NCI-H2227 treated with DMSO at 0.1 percent for 48 hours (cell line): Measurements from ENCODE around the gene PVR.
A peak's percentile ranks its signal among the peaks of the same experiment; 100 is the strongest.
"Not testable (repeated sequence)": the region's sequence is repeated elsewhere in the genome, so short reads cannot be mapped to it uniquely, and the experiment has no call there.

Experiments used
- DNase-seq: peaks from one replicate; lab custom pipeline; 2025; lab: John Stamatoyannopoulos, UW

The PVR gene, protein sequence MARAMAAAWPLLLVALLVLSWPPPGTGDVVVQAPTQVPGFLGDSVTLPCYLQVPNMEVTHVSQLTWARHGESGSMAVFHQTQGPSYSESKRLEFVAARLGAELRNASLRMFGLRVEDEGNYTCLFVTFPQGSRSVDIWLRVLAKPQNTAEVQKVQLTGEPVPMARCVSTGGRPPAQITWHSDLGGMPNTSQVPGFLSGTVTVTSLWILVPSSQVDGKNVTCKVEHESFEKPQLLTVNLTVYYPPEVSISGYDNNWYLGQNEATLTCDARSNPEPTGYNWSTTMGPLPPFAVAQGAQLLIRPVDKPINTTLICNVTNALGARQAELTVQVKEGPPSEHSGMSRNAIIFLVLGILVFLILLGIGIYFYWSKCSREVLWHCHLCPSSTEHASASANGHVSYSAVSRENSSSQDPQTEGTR

DNA sequence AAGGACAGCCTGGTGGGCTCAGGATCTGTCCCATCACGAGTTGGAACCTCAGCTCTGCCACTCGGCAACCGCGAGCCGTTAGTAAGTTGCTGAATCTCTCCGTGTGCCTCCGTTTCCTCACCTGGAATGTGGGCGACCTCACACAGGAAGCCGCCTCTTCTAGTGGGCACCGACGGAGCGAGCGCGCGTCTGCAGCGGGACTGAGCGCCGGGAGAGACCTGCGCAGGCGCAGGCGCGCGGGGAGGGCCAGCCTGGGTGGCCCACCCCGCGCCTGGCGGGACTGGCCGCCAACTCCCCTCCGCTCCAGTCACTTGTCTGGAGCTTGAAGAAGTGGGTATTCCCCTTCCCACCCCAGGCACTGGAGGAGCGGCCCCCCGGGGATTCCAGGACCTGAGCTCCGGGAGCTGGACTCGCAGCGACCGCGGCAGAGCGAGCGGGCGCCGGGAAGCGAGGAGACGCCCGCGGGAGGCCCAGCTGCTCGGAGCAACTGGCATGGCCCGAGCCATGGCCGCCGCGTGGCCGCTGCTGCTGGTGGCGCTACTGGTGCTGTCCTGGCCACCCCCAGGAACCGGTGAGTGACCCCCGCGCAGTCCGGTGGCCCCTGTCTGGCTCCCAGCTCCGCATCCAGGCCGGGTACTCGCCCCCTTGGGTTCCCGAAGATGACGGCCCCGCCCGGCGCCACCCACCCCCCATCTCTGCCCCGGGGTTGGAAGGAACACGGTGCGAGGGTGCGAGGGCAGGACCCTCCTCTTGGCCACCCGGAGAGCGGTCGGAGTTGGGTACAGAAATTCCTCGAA, at the start of gene PVR:
Gene PVR (plus strand): TSS at position 306 of the 797 bp plus-strand sequence. CDS start 187 bp downstream, at position 493.
- DNase-seq: peak; percentile 23

DNA sequence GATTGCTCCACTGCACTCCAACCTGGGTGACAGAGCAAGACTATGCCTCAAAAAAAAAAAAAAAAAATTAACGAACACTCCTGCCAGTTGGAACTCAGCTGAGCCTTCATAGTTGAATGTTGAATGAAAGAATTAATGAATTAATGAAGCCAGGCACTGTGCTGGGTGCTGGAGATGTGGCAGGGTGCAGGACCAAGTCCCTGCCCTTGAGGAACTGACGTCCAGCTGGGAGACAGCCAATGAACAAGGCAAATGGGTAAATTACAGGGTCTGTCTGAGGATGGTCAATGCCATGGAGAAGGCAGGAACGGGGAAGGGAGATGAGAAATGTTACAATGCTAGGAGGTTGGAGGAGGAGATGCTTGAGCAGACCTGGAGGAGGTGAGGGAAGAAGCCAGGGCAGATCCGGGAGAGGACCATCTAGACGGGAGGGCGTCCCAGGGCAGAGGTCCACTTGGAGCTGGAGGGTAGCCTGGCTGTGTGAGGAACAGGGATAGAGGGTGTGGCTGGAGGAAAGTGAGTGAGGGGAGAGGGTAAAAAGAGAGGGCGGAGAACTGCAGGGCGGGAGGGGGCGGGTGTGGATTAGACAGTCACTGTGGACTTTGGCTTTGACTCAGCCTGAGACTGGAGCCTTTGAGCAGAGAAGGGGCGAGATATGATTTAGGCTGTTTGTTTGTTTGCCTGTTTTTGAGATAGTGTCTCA, 47.1 kb upstream of the PVR start:
- no peak for DNase-seq

DNA sequence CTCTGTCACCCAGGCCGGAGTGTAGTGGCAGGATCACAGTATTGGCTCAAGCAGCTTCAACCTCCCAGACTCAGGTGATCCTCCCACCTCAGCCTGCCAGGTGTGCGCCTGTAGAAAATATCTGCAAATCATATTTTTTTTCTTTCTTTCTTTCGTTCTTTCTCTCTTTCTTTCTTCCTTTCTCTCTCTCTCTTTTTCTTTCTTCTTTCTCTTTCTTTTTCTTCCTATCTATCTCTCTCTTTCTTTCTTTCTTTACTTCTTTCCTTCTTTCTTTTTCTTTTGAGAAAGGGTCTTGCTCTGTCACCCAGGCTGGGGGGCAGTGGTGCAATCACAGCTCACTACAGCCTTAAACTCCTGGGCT, 46.6 kb upstream of the PVR start:
- DNase-seq: no peak

GRCh38 chr19:44598355-44598754, 45.4 kb upstream of the PVR start:
- DNase-seq: no peak

DNA sequence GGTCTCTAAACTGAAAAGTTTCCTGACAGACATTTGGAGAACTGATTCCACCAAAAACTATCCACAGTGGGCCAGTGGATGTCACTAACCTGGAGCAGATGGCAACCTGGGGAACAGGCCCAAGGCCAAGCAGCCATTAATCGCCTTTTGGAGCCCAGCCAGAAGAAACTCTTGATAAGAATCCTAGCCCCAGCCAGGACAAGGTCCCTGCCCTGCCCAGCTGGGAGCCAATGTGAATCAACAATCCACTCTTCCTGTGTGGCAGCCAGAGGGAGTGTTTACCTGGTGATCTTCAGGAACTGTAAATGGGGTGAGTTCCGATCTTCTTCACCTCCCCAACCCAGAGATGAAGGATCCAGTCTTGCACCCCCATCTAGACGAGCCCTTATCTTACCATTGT, 44.8 kb upstream of the PVR start:
- no peak for DNase-seq

DNA sequence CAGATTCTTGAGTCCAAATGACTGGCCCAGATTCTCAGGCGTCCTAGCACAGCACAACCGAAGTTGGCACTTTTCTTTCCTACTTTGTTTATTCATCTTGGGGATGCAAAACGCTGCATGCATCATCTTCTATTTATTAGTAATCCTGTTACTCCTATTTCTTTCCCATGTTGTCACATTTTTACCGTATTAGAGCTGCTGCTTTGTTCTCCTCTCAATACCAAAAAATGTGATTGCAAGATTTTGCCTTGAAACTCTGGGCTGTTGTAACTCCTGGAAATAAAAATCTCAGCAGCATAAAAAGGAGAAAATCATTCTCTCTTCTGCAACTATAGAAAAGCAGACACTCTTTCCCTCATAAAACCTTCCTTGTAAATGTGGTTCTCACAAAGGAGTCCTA, 43.2 kb upstream of the PVR start:
- no peak for DNase-seq

GRCh38 chr19:44602081-44602480, 41.6 kb upstream of the PVR start:
- DNase-seq: no peak

DNA sequence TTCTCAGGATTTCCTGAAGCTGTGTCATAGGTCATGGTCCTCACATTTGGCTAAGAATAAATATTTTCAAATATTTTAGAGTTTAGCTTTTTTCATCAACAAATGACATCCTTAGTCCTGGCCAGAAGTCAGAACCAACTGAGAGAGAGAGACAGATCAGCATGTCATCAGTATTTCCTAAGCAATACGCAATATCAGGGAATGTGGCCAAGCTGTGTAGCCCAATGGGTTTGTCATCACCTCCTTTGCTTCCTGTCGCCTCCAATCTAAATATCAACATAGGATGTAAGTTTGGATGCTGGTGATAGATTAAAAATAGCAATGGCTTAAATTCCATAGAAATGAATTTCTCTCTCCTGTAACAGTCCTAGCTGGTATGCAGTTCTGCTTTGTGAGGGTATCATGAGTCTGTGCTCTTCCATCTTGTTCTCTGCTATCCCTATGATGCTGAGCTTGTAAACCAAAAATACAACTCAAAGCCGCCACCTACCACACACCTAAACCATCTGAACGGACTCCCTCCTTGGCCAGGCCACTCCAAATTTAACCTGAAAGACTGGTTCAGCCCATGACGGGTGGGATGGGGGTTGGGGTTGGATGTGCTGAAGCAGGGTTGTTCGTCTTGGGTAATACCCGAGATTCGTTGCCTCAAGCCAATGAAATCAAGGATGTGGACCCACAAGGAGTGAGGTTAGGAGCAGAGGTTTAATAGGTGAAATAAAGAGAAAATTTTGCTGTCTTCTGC, 40.3 kb upstream of the PVR start:
- no peak for DNase-seq

GRCh38 chr19:44604241-44604640, 39.5 kb upstream of the PVR start:
- DNase-seq: no peak

DNA sequence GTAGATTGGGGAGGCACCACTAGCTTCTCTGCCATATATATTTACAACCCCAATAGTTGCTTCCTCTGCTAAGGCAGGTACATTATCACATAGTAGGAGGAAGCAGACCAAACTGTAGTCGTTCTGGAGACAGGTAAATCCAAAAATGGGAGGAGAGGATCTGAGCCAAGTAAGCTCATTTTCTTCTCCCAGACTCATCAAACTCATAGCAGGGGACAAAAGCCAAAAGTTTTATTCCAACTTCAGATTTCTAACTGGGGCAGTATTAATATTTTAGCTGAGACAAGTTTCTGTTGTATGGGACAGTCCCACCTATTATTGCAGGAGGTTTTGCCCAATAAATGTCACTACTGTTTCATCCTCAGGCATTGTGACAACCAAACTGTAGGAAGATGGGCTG, 38.2 kb upstream of the PVR start:
- DNase-seq: no peak

DNA sequence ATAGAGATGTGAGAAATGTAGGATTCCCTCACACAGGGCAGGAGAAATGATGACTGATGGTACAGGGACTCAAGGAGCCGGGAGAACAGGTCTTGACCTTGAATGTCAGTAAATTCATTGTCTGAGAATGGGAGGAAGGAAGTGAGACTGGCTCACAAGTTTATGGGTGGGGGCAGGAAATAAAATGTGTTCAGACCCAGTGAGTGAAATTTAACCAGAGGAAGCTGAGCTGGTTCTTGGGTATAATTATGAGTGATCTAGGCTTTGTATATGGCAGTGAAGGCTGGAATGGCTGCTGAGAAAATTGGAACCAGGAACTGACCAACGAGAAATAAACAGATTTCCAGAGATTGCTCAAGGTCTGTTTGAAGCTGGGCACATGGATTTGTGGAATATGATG, 36.7 kb upstream of the PVR start:
- no peak for DNase-seq

DNA sequence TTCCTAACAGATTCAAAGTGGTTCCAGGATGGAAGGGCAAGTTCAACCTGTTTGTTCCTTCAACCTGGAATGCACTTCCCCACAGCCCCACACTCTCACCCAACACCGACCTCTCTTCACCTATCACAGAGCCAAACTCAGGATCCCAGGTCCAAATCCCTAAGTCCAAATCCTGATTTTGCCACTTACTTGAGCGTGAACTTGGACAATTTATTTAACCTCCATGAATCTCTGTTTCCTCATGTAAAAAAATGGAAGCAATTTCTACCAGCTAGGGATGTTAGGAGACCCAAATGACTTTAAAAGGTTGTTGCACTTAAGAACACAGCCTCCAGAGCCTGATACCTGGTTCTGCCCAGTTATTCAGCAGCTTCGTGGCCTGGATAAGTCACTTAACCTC, 35.8 kb upstream of the PVR start:
- no peak for DNase-seq

GRCh38 chr19:44608391-44608821, 35.3 kb upstream of the PVR start:
- DNase-seq: no peak

DNA sequence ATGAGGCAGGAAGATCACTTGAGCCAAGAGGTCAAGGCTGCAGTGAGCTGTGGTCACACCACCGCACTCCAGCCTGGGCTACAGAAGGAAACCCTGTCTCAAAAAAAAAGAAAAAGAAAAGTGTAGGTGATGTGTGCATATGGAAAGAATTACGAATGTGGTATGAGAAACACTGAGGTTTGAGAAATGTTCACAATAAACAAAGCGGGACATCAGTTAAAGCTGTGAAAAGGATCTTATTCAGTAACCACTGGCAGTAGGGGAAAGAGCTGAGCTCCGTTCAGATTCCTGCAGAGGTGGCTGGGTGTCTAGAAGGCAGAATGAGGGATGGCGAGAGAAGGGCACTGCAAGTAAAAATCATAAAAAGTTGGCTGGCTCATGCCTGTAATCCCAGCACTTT, 34.5 kb upstream of the PVR start:
- DNase-seq: no peak

- not testable (repeated sequence) for DNase-seq
These were observed 33.2 kb upstream of the PVR start for GRCh38 chr19:44610497-44610896.

DNA sequence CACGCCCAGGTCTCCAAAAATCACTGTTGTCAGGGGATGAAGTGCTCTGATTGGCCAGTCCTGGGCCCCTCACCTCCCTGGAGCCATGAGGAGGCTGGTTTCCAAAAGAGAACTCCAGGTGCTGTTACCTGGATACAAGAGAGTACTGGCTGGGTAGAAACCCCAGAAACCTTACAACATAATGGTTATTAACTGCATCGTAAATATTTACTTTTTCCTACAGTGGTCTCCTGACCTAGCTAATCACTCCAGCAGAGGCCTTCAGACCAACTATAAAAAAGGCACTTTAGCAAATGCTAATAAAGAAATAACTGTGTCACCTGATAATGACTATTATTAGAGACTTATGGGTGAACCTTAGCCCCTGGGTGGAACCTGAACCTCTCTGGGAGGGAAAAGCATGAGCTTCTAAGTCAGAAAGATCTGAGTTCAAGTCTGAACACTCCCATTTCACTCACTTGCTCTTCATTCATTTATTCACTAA, 31.9 kb upstream of the PVR start:
- DNase-seq: no peak

DNA sequence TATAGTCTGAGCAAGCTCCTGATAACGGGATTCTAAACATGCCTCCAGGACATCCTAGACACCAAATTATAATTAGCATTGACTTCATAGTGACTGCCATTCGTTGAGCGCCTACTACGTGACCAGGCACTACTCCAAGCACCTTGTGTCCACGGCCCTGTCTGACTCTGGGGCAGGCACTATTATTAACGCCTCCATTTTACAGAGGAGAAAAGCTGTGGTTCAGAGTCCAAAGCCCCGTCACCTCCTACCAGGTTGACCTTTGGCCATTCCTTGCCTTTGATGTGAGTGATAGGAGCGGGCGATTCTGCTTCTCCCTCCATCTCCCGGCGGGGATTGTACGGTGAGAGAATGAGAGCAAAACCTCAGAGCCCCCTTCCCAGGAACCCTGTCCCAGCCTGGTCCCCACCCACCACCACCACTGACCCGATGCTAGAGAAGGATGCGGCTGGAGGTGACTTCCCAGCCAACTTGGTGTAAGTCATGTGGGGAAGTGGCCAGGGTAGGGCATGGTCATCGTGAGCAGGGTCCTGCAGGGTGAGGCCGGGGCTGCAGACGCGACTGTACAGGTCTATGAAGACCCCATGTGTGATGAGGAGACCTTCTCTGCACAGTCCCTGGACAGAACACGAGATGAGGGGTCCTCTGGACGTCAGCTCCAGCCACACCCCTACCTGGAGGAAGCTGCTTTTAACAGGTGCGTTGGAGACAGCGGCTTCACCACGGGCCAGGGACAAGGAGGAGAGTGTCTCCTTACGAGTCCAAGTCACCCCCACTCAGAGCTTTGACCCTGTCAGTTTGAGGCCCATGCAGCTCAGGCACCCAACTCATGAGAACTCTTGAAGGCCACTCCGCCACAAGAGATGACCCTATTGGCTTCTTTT, 30.2 kb upstream of the PVR start, which contains the start of gene IGSF23:
Gene IGSF23 (plus strand): TSS at position 269 of the 884 bp plus-strand sequence. CDS start 83 bp downstream, at position 352.
- no peak for DNase-seq

GRCh38 chr19:44614313-44614712, 29.4 kb upstream of the PVR start:
- DNase-seq: no peak

DNA sequence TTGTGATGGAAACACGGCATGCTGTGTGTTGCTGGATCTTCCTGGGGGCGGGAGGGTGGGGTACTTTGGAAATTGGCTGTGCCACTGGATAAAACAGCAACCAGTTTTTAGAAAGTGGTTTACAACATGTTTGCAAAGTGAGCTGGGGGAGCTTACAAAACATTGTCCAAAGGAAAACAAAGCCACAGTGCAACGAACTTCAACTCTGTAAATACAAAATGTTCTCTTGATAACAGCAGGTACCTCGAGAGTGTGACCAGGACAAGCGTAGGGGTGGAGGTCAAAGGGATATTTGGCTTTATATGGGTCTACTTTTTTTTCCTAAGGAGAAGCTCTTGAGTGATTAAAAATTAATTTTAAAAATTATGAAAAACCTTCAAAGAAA, 27.9 kb upstream of the PVR start:
- no peak for DNase-seq

GRCh38 chr19:44617110-44617880, 26.4 kb upstream of the PVR start:
- DNase-seq: no peak
